ENCODE measurements around the gene ABLIM2.

DNA sequence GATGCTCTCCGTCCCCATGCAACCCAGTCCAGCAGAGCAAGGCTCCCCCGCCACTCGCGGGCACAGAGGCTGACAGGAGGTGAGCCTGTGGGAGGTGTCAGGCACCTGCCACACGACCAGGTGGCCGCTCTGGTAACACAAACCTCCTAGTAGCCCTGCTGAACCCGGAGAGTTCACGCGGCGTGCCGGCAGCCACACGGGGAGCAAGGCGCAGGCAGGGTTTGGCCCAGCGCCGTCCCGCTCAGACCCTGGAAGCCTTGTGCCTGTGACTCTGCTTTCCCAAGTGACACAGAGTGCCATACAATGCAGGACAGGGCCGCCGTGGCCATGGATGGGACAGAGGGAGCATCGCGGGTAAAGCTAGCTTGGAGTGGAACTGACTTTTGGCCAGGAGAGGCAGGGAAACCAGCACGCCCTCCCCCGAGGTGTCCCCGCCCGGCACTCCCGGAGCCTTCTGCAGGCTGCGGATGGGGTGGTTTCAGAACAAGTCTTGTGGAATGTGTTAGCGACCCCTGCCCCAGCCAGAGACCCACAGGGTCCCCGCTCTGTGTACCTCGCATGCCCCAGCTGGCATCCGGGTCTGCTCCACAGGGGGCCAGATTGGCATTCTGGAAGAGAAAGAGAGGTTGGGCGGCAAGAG, 174.2 kb downstream of the ABLIM2 start:
- TF ChIP-seq, protein P1, sequence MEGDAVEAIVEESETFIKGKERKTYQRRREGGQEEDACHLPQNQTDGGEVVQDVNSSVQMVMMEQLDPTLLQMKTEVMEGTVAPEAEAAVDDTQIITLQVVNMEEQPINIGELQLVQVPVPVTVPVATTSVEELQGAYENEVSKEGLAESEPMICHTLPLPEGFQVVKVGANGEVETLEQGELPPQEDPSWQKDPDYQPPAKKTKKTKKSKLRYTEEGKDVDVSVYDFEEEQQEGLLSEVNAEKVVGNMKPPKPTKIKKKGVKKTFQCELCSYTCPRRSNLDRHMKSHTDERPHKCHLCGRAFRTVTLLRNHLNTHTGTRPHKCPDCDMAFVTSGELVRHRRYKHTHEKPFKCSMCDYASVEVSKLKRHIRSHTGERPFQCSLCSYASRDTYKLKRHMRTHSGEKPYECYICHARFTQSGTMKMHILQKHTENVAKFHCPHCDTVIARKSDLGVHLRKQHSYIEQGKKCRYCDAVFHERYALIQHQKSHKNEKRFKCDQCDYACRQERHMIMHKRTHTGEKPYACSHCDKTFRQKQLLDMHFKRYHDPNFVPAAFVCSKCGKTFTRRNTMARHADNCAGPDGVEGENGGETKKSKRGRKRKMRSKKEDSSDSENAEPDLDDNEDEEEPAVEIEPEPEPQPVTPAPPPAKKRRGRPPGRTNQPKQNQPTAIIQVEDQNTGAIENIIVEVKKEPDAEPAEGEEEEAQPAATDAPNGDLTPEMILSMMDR (IDR thresholded peaks at IDR 0.05) = no peak
- no peak for TF ChIP-seq EZH2 (IDR thresholded peaks at IDR 0.05; ENCODE audit: borderline replicate concordance, insufficient read depth, low read depth, low read length, poor library complexity, severe bottlenecking)
